B cell (primary cell): ENCODE measurements around the gene GRID1. TPM values are rescaled to one million over a fixed set of nuclear protein-coding genes. Genes with fewer than 3 reads are reported as not detected.

Source experiments
- ATAC-seq: fragments of 200-7000 bp; cut with Tn5 transposase; one replicate; pipeline ENCODE4 v1.10.0; 2021; ENCODE audit warnings: low read depth, mild to moderate bottlenecking, moderate number of reproducible peaks, moderate library complexity
- CTCF ChIA-PET: fragments of 350-600 bp; sonication (Branson Sonifier 250); formaldehyde crosslinking; loops from one replicate; lab custom pipeline; 2021; ENCODE audit warnings: antibody characterized with exemption, inconsistent platforms; lab: Charles Lee
- POLR2A ChIA-PET: fragments of 350-600 bp; sonication (Branson Sonifier 250); formaldehyde crosslinking; loops from one replicate; lab custom pipeline; 2021; ENCODE audit warnings: antibody characterized with exemption; lab: Charles Lee
- DNase-seq: peaks from one replicate; pipeline ENCODE4 v3.0.0; 2013
- H2AFZ ChIP-seq: 2 replicates; pipeline ENCODE4 v1.6.1; 2012; ENCODE audit warnings: mild to moderate bottlenecking, low read depth, low read length; ENCODE audit not compliant: insufficient read depth, poor library complexity, severe bottlenecking
- H3K27ac ChIP-seq, 2 donors: 1 replicate in 1 of 2; 2 replicates in 1 of 2; pipeline ENCODE4 v1.5.1; 2012 to 2013; ENCODE audit warnings: low read length in 2 of 2, mild to moderate bottlenecking in 2 of 2, moderate library complexity in 1 of 2
- H3K27me3 ChIP-seq, 4 experiments: fragments of 200-600 bp in 1 of 4; sonication (generic) in 1 of 4; replicated peaks in 1 of 4; 1 replicate in 2 of 4; 2 replicates in 2 of 4; pipeline versions ENCODE4 v1.6.1 to v1.7.0; 2013 to 2016; ENCODE audit warnings: low read length in 3 of 4, mild to moderate bottlenecking in 2 of 4, mixed read lengths in 1 of 4, moderate library complexity in 1 of 4; ENCODE audit not compliant: insufficient read depth in 4 of 4, control insufficient read depth in 3 of 4; ENCODE audit errors: control extremely low read depth in 1 of 4
- H3K36me3 ChIP-seq, 2 experiments: replicated peaks in 1 of 2; 1 replicate in 1 of 2; 2 replicates in 1 of 2; pipeline versions ENCODE4 v1.6.1 to v1.7.1; 2013; ENCODE audit warnings: low read length in 1 of 2; ENCODE audit not compliant: insufficient read depth in 2 of 2, control insufficient read depth in 1 of 2; ENCODE audit errors: control extremely low read depth in 1 of 2, extremely low read depth in 1 of 2
- H3K4me1 ChIP-seq, 2 donors: fragments of 200-600 bp in 1 of 2; sonication (generic) in 1 of 2; 1 replicate in 1 of 2; 2 replicates in 1 of 2; pipeline versions ENCODE4 v1.5.1 to v1.6.1; 2013 to 2017; ENCODE audit warnings: low read length in 2 of 2; ENCODE audit not compliant: control insufficient read depth in 2 of 2, insufficient read depth in 2 of 2
- H3K4me2 ChIP-seq: replicated peaks from 2 replicates; pipeline ENCODE3; 2012; ENCODE audit warnings: mild to moderate bottlenecking, low read depth, low read length; ENCODE audit not compliant: poor library complexity, severe bottlenecking
- H3K4me3 ChIP-seq, 5 experiments: fragments of 200-600 bp in 1 of 5; sonication (generic) in 1 of 5; 1 replicate in 3 of 5; 2 replicates in 2 of 5; pipeline versions ENCODE4 v1.5.1 to v1.7.0; 2011 to 2016; ENCODE audit warnings: low read length in 4 of 5, mild to moderate bottlenecking in 4 of 5, low read depth in 2 of 5, control low read depth in 1 of 5, moderate library complexity in 1 of 5; ENCODE audit not compliant: insufficient read depth in 1 of 5; ENCODE audit errors: control extremely low read depth in 1 of 5, extremely low read depth in 1 of 5
- H3K79me2 ChIP-seq: fragments of 200-600 bp; sonication (generic); one replicate; pipeline ENCODE4 v1.6.0; 2016; ENCODE audit warnings: low read length; ENCODE audit not compliant: control insufficient read depth, insufficient read depth
- H3K9ac ChIP-seq: fragments of 200-600 bp; sonication (generic); 2 replicates; pipeline ENCODE4 v1.6.1; 2017; ENCODE audit warnings: mild to moderate bottlenecking, low read length, moderate library complexity
- H3K9me3 ChIP-seq, 3 donors: one replicate each; pipeline versions ENCODE4 v1.6.1 to v1.7.1; 2013; ENCODE audit warnings: low read length in 2 of 3; ENCODE audit not compliant: control insufficient read depth in 2 of 3, insufficient read depth in 1 of 3; ENCODE audit errors: control extremely low read depth in 1 of 3
- H4K20me1 ChIP-seq: 2 replicates; pipeline ENCODE4 v1.6.0; 2012; ENCODE audit warnings: mild to moderate bottlenecking, low read length; ENCODE audit not compliant: insufficient read depth, control insufficient read depth, poor library complexity, severe bottlenecking
- H3K27ac Mint-ChIP-seq: one replicate; pipeline ENCODE4 v1.8.0; 2021; ENCODE audit warnings: mixed read lengths
- H3K27me3 Mint-ChIP-seq: one replicate; pipeline ENCODE4 v1.8.0; 2021; ENCODE audit warnings: mixed read lengths
- H3K4me1 Mint-ChIP-seq: one replicate; pipeline ENCODE4 v1.8.0; 2021; ENCODE audit warnings: mixed read lengths
- H3K4me3 Mint-ChIP-seq: one replicate; pipeline ENCODE4 v1.8.0; 2021; ENCODE audit warnings: mixed read lengths
- H3K9me3 Mint-ChIP-seq: one replicate; pipeline ENCODE4 v1.8.0; 2022; ENCODE audit warnings: mixed read lengths; ENCODE audit not compliant: insufficient read depth
- CTCF ChIP-seq: fragments of 200-600 bp; IDR thresholded peaks from one replicate; pipeline ENCODE4 v1.8.0; 2022; ENCODE audit warnings: antibody characterized with exemption, mild to moderate bottlenecking
- EZH2 ChIP-seq: IDR thresholded peaks from 2 replicates; pipeline ENCODE4 v1.6.1; 2012; ENCODE audit warnings: borderline replicate concordance, low read depth, mild to moderate bottlenecking, moderate library complexity, low read length; ENCODE audit not compliant: insufficient read depth, poor library complexity, severe bottlenecking
- WGBS: methylation state at CpG from one replicate; pipeline ENCODE4 v1.1.5; 2013; ENCODE audit warnings: missing lambda C conversion rate; ENCODE audit not compliant: insufficient coverage; 5-methylcytosine and 5-hydroxymethylcytosine counted together
- intact Hi-C: fragments of 100-400 bp; cut with micrococcal nuclease; formaldehyde crosslinking; loops from one replicate; pipeline ENCODE4 v1.10.0; 2022
- polyA plus RNA-seq: library from polyadenylated mRNA; depleted of rRNA; stranded (reverse); fragments of >200 nt; gene quantifications from 2 replicates; pipeline ENCODE4 v1.2.3, GENCODE V29; 2012
- total RNA-seq, 2 donors: library from RNA; stranded (reverse); fragments of 120-200 nt in 1 of 2; gene quantifications; 1 replicate in 1 of 2; 2 replicates in 1 of 2; pipeline versions ENCODE4 v1.2.3 to v1.2.4, GENCODE V29; 2013 to 2022

Gene GRID1
- total and polyA plus RNA-seq, 2 donors (not counting 1 experiment from before 2014, with no cell fraction given): not detected

DNA sequence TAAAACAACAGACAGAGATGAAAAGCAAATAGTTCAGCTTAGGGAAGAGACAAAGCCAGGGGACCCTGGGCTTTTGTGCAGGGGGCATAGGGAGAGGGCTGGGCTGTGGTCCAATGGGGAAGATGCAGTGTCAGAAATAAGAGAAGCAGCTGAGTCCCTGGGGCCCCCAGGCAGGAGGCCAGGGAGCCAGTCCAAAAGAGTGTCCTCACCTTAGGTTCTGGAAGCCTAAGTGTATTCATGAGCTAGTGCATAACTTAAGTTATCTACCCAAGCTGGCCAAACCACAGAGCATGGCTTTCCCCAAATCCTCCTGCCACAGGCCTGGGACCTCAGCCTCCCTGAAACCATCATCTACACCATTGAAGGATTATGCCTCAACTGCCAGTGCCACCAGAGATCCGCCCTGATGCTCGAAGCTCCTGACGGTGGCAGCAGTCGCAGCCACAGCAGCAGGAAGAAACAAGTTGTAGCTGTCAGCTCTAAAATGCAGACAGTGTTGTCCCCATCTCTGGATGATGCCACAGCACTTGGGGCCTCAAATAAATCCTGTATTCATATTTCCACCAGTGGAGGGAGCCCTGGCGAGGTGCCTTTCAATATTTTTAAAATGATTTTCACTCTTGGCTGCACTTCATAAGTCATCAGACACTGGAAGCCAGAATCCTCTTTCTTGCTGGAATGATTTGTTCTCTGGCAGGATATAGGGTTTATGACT, 574.6 kb downstream of the GRID1 start:
- Histone ChIP-seq H3K9me3 (no peaks in the 10 kb centered on the region), H3K4me1 (no peaks in the 10 kb centered on the region), H3K4me2 (no peak overlapping the region), H3K79me2 (no peaks in the 10 kb centered on the region), H3K9ac (no peak overlapping the region), H3K4me3 (no peak overlapping the region), H3K27ac (no peak overlapping the region), H3K27me3 (no peaks in the 10 kb centered on the region), H3K36me3 (no peaks in the 10 kb centered on the region), H4K20me1 (no peaks in the 10 kb centered on the region), H2AFZ (no peak overlapping the region)
- Mint-ChIP-seq H3K4me1 (no peaks in the 10 kb centered on the region), H3K9me3 (no peaks in the 10 kb centered on the region), H3K27me3 (peaks cover 6% of the 10 kb centered on the region), H3K4me3 (no peak overlapping the region), H3K27ac (no peak overlapping the region)
- no peak for ATAC-seq
- TF ChIP-seq EZH2: no peak
- TF ChIP-seq CTCF: no peak
- 83% methylated on average over 4 of the region's 5 CpGs for WGBS
- ChIA-PET POLR2A (no interaction called here), CTCF (no interaction called here)
- DNase-seq: no peak
- intact Hi-C loops: no loop called here

- ATAC-seq: no peak
- TF ChIP-seq CTCF (no peak), EZH2 (no peak)
- Histone ChIP-seq H3K9ac (no peak overlapping the region), H3K36me3 (no peaks in the 10 kb centered on the region), H3K27ac (no peak overlapping the region), H4K20me1 (no peaks in the 10 kb centered on the region), H2AFZ (no peak overlapping the region), H3K79me2 (no peaks in the 10 kb centered on the region), H3K9me3 (no peaks in the 10 kb centered on the region), H3K27me3 (no peaks in the 10 kb centered on the region), H3K4me2 (no peak overlapping the region), H3K4me1 (no peaks in the 10 kb centered on the region), H3K4me3 (no peak overlapping the region)
- Mint-ChIP-seq H3K27me3 (peaks cover 9% of the 10 kb centered on the region), H3K4me1 (no peaks in the 10 kb centered on the region), H3K4me3 (no peak overlapping the region), H3K27ac (no peak overlapping the region), H3K9me3 (no peaks in the 10 kb centered on the region)
- WGBS: 93% methylated on average over 6 of the region's 7 CpGs
- CTCF ChIA-PET: no interaction called here
- DNase-seq: no peak
- POLR2A ChIA-PET: no interaction called here
- intact Hi-C loops: no loop called here
Measured at GRCh38 chr10:85789982-85790789, 576.4 kb downstream of the GRID1 start.
